GM10266 (cell line): ENCODE data around the gene SEC16B.

Experiments used
- DNase-seq: peaks from one replicate; pipeline ENCODE4 v3.0.0; 2012; ENCODE audit errors: extremely low spot score
- CTCF ChIP-seq: IDR thresholded peaks from 2 replicates; pipeline ENCODE4 v1.5.1; 2012; ENCODE audit warnings: mild to moderate bottlenecking, low read depth; ENCODE audit not compliant: control insufficient read depth, insufficient read depth; ENCODE audit errors: missing control alignments

Gene SEC16B

GRCh38 chr1:177934927-177935326 lies 34.9 kb downstream of the SEC16B start:
- DNase-seq = no peak
- no peak for TF ChIP-seq CTCF

DNA sequence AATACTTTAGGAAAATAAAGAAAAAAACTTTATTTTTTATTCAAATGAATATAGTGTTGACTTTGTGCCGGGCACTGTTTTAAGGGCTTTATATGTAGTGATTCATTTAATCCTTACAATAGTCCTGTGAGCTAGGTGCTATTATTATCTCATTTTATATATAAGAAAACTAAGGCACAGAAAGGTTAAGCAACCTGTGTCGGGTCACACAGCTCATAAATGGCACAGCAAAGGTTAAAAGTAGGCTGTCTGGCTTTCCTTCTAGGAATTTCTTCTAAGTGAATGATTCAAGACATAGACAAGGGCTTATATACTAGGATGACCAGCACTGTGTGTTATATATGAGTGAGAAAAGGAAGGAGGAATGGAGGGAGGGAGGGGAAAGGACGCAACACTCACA lies 35.4 kb downstream of the SEC16B start:
- DNase-seq = no peak
- no peak for TF ChIP-seq CTCF

GRCh38 chr1:177933881-177934280 lies 36.0 kb downstream of the SEC16B start:
- no peak for TF ChIP-seq CTCF
- no peak for DNase-seq

GRCh38 chr1:177932123-177932522 lies 37.7 kb downstream of the SEC16B start:
- TF ChIP-seq CTCF = no peak

GRCh38 chr1:177928952-177929351 lies 40.9 kb downstream of the SEC16B start:
- no peak for TF ChIP-seq CTCF
- DNase-seq = no peak

More at GRCh38 chr1:177932123-177932522, 37.7 kb downstream of the SEC16B start:
- DNase-seq = no peak

DNA sequence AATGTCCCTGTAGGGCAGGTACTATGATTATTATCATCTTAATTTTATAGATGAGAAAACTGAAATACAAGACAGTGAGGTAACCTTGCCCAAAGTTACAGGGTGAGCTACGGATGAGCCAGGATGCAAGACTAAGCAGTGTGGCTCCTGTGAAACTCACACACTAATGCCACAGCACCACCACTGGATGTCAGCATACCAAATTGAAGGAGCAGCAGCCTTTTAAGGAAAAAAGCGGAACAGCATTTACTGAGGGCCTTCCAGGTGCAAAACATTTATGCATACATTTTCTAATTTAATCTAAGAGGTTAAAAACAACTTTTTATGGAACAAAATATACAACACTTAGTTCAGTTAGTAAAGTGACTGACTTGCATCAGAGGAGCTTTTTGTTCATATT lies 41.7 kb downstream of the SEC16B start:
- no peak for TF ChIP-seq CTCF
- no peak for DNase-seq

DNA sequence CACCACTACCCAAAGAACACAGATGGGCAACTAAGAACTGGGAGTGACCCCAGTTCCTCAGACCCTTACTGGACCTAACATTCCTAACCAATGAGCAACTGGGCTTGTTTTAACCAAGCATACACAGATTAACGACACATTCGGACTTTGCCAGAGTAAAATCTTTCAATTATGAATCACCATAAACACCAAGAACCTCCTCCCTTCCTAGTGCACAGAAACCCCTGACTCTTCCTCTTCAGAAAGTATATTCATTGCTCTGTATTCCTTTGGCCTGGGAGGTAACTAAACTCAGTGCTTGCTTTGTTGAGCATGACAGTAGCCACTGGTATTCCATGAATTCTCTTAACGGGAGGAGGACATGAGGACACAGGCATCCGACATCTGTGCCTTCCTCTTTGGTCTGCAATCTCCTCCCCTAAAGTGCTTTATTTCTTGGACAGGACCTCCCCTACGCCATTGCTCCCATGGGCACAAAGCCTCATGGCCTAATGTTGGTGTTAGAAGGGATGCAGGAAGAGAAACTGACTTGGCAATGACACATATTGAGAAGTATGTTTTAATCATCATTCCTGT lies 42.7 kb downstream of the SEC16B start:
- TF ChIP-seq CTCF = no peak
- DNase-seq = no peak
